Mucosa of descending colon (tissue), 3 donors: ENCODE data around the gene PMS1. TPM values are rescaled to one million over a fixed set of nuclear protein-coding genes. Genes with fewer than 3 reads are reported as not detected.
"Not testable (repeated sequence)": the region's sequence is repeated elsewhere in the genome, so short reads cannot be mapped to it uniquely, and the experiment has no call there.

ENCODE experiments used
- ATAC-seq: fragments of 200-7000 bp; cut with Tn5 transposase; one replicate; pipeline ENCODE4 v1.9.1; 2020; ENCODE audit warnings: mild to moderate bottlenecking, moderate library complexity
- DNase-seq, 3 donors: peaks; one replicate each; pipeline ENCODE4 v3.0.0-alpha.2; 2020
- H3K36me3 ChIP-seq: fragments of 200-600 bp; one replicate; pipeline ENCODE4 v1.8.0; 2021; ENCODE audit warnings: low read depth, mild to moderate bottlenecking
- H3K4me1 ChIP-seq: fragments of 200-600 bp; one replicate; pipeline ENCODE4 v1.8.0; 2021; ENCODE audit warnings: low read depth, mild to moderate bottlenecking
- H3K4me3 ChIP-seq: fragments of 200-600 bp; one replicate; pipeline ENCODE4 v1.8.0; 2021; ENCODE audit warnings: mild to moderate bottlenecking
- H3K9me3 ChIP-seq: fragments of 200-600 bp; one replicate; pipeline ENCODE4 v1.8.0; 2021; ENCODE audit warnings: mild to moderate bottlenecking
- intact Hi-C, 2 donors: fragments of 100-400 bp; cut with DNase I in 1 of 2; cut with micrococcal nuclease in 1 of 2; formaldehyde crosslinking; loops; one replicate each; pipeline versions ENCODE4 v1.11.0 to v1.11.1; 2022; cut with DNase I, micrococcal nuclease
- total RNA-seq, 3 donors: library from RNA; stranded (reverse); fragmentation: NEBNext Ultra II Directional in 2 of 3; extraction: Animal tissue kit (Norgen Biotek cat#: 25700) in 2 of 3; gene quantifications; one replicate each; pipeline versions ENCODE4 v1.2.1 to v1.2.4, GENCODE V29; 2021 to 2023
- TF ChIP-seq, protein P1 (sequence below): fragments of 200-600 bp; IDR thresholded peaks from one replicate; pipeline ENCODE4 v1.8.0; 2022; ENCODE audit warnings: antibody characterized with exemption, mild to moderate bottlenecking
- donor health status: DM: no; HTN: no; CAD: no; lungs with moderate emphysema.
- donor health status: DM: no; HTN: no; CAD: no.
- donor health status: DM: no; HTN: yes; CAD: no.

The PMS1 gene
- total RNA-seq, 3 donors from 2014 or later, result 13.5 to 30.3 (median 17.2) TPM

DNA sequence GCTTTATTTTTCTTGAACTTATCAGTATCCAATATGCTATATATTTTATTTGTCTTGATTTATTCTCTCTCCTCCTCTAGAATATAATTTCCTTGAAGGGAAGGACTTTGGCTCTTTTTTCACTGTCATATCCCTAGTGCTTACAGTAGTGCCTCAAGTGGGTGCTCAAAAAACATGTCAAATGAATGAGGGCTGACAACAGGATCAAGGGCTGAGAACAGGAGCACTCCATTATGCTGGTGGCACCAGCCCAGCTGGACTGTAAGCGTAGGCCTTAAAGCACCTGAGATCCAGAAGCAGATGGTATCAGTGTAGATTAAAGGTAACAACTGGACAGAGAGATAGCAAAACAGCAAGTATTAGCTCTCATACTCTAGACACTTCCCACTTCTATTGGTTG is 46.3 kb downstream of the PMS1 start:
- Histone ChIP-seq H3K4me1 (no peaks in the 10 kb centered on the region), H3K9me3 (no peaks in the 10 kb centered on the region), H3K36me3 (no peaks in the 10 kb centered on the region), H3K4me3 (no peak overlapping the region)
- TF ChIP-seq, protein P1, sequence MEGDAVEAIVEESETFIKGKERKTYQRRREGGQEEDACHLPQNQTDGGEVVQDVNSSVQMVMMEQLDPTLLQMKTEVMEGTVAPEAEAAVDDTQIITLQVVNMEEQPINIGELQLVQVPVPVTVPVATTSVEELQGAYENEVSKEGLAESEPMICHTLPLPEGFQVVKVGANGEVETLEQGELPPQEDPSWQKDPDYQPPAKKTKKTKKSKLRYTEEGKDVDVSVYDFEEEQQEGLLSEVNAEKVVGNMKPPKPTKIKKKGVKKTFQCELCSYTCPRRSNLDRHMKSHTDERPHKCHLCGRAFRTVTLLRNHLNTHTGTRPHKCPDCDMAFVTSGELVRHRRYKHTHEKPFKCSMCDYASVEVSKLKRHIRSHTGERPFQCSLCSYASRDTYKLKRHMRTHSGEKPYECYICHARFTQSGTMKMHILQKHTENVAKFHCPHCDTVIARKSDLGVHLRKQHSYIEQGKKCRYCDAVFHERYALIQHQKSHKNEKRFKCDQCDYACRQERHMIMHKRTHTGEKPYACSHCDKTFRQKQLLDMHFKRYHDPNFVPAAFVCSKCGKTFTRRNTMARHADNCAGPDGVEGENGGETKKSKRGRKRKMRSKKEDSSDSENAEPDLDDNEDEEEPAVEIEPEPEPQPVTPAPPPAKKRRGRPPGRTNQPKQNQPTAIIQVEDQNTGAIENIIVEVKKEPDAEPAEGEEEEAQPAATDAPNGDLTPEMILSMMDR, result no peak
- DNase-seq (no peak), ATAC-seq (no peak)
- intact Hi-C loops, result no loop called here

DNA sequence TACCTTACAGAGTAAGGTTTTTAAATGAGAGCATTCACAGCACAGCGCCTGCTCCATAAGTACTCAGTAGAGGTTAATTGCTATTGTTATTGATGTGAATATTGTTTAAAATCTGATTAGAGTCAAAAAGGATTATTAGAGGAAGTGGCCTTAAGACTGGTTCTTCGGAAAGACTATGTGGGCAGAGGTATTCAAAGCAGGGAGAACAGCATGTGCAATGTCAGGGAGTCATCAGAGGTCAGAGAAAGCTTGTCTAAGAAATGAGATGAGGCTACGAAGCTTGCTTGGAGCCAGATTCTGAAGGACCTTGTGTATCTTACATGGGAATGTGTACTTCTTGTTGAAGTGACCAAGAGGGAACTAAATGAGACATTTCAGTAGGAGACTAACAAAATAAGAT is 49.8 kb downstream of the PMS1 start:
- no peak overlapping the region for H3K4me3 ChIP-seq
- intact Hi-C loops, result no loop called here
- no peaks in the 10 kb centered on the region for H3K9me3 ChIP-seq
- TF ChIP-seq, protein P1, result no peak
- H3K4me1 ChIP-seq, result no peaks in the 10 kb centered on the region
- ATAC-seq (no peak), DNase-seq (no peak)
- no peaks in the 10 kb centered on the region for H3K36me3 ChIP-seq

DNA sequence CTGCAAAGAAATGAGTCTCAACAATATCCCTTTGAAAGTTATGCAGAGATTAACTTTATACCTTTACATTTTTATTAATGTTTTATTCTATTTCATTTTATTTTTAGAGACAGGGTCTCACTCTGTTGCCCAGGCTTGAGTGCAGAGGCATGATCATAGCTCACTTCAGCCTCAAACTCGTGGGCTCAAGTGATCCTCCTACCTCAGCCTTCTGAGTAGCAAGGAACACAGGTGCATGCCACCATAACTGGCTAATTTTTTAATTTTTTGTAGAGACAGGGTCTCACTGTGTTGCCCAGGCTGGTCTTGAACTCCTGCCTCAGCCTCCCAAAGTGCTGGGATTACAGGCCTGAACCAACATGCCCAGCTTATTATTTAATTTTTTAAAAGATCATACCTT is 50.4 kb downstream of the PMS1 start:
- ATAC-seq, intact Hi-C loops, DNase-seq, H3K4me3 ChIP-seq, H3K36me3 ChIP-seq, H3K4me1 ChIP-seq, H3K9me3 ChIP-seq: not testable (repeated sequence)

DNA sequence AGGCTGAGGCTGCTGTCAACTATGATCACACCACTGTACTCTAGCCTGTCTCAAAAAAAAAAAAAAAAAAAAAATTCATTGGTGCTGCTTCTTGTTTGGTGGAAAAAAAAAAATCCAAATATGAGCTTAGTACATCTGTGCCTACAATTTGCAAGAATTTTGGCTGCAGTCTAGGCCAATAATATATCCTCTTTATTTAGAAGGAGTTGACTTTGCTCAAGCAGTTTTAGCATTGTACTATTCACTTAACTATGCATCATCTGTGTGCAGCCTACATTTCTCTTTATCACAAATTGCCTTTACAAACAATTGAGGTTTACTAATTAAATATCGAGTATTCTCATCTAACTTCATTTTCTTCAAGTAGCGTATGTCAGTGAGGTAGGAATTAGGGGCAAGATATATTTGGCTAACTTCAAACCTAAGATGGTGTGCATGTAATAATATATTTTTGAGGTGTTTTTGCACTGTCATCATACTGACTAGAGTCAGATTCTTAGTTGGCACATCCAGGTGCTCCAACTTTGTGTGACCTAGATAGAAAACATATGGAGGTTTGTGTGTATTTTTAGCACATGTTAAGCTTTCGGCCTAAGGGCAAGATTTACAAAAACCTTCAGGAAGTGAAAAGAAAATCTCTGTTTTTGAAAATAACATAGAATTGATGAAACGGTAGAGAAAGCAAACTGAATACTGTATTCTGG is 51.8 kb downstream of the PMS1 start:
- intact Hi-C loops, result no loop called here

DNA sequence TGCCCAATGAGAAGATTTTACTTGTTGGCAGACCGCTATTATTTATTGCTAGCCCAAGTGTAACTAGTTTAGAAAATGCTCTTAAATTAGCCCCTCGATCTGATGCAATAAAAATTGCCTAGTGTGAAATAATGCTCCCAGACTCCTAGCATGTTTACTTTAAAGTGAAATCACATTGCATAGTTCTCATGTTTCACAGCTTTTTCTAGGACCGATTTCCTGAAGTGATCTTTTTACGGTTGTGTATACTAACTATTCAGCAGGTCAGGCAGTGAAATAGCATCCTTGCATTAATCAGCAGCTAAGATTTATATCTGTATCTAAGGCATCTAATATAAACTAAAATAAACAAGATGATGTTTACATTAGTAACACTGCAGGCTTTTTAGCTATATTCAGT is 52.4 kb downstream of the PMS1 start:
- no peaks in the 10 kb centered on the region for H3K9me3 ChIP-seq
- ATAC-seq (no peak), DNase-seq (no peak)
- H3K4me3 ChIP-seq, result no peak overlapping the region
- intact Hi-C loops, result no loop called here
- no peaks in the 10 kb centered on the region for H3K36me3 ChIP-seq
- H3K4me1 ChIP-seq, result no peaks in the 10 kb centered on the region
- TF ChIP-seq, protein P1, result no peak

More for the DNA sequence above, 51.8 kb downstream of the PMS1 start:
- ATAC-seq (no peak), DNase-seq (no peak)
- Histone ChIP-seq H3K9me3 (no peaks in the 10 kb centered on the region), H3K4me1 (no peaks in the 10 kb centered on the region), H3K36me3 (no peaks in the 10 kb centered on the region), H3K4me3 (no peak overlapping the region)
- TF ChIP-seq, protein P1, result no peak

DNA sequence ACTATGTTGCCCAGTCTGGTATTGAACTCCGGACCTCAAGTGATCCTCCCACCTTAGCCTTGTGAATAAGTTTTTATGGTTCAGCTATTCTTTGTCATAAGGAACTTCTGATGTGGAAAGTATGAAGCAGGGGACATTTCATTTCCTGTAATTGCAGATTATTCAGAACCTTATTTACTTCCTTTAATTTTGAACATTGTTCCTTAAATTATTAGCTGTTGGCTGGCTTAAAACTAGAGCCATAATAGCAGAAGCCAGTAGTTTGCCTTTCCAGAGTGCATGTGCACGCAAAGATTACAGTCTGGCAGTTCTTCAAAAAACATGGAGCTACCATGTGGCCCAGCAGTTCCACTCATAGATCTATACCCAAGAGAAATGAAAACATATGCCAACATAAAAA is 53.1 kb downstream of the PMS1 start:
- no peak overlapping the region for H3K4me3 ChIP-seq
- no peak for DNase-seq
- no peaks in the 10 kb centered on the region for H3K9me3 ChIP-seq
- TF ChIP-seq, protein P1, result no peak
- no peaks in the 10 kb centered on the region for H3K4me1 ChIP-seq
- ATAC-seq, result no peak
- intact Hi-C loops, result no loop called here
- H3K36me3 ChIP-seq, result no peaks in the 10 kb centered on the region
